GM19239 (cell line): ENCODE results near the gene GFM1.
"Not testable (repeated sequence)": the region's sequence is repeated elsewhere in the genome, so short reads cannot be mapped to it uniquely, and the experiment has no call there.

ENCODE experiments used
- DNase-seq: peaks from one replicate; pipeline ENCODE4 v3.0.0; 2011; ENCODE audit warnings: low spot score; ENCODE audit not compliant: insufficient read length
- FAIRE-seq: peaks from 2 replicates; lab custom pipeline; 2011; peaks lifted over from hg19 to GRCh38; lab: Jason Lieb, UNC

The GFM1 gene

DNA sequence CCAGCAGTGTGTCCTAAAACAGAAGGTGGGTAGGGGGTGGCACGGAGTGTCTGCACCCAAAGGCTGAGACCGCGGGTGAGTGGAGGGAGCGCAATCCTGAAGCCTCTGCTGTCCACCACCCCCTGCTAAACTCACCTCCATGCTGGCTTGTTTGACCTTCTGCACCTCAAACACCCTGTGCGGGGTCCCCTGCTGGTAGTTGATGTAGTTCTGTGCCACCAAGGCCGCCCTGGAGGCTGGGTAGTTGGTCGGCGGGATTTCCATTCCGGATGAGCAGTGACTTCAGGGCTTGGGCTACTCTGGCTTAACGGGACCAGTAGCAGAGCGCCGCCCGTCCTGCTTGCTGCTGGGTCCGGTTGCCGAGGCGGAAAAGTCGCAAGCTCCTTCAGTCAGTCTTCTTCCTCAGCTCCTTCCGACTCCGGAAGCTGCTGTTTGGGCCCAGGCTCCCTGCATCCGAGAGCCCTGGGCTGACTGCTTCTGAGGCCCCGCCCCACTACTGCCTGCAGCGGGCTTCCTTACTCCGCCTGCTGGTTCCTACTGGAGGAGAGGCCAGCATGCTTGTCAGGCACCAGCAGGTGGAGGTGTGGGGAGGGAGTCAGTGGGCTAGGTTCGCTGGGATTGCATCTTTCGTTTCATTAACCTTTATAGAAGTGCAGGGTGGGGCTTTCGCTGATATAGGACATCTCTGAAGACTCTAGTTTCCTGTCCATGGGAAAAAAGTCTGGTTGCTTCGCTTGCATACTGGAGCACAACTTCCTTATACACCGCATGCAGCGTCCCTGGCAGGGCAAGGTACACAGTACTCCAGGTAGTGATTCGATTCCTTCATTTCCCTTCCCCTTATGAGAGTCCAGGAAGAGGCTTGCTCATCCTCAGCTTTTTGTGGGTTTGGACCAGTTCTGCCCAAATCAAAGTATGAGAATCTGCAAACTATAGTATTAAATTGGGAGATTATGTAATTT lies 28.2 kb downstream of the GFM1 start, which contains the start of gene LXN:
TSS of gene LXN (minus strand) at position 434 of the 962 bp plus-strand sequence. CDS start at position 264, 170 bp downstream.
- peak; percentile 70 for DNase-seq
- peak; percentile 99 for FAIRE-seq

DNA sequence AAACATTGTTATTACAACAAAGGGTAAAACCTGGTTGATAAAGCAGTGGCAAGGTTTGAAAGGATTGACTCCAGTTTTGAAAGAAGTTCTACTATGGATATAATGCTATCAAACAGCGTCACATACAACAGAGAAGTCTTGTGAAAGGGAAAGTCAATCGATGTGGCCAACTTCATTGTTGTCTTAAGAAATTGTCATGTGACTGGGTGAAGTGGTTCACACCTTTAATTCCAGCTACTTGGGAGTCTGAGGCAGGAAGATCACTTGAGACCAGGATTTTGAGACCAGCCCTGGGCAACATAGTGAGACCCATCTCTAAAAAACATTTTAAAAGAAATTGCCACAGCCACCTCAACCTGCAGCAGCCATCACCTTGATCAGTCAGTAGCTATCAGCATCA lies 34.4 kb downstream of the GFM1 start:
- FAIRE-seq (no peak), DNase-seq (no peak)

DNA sequence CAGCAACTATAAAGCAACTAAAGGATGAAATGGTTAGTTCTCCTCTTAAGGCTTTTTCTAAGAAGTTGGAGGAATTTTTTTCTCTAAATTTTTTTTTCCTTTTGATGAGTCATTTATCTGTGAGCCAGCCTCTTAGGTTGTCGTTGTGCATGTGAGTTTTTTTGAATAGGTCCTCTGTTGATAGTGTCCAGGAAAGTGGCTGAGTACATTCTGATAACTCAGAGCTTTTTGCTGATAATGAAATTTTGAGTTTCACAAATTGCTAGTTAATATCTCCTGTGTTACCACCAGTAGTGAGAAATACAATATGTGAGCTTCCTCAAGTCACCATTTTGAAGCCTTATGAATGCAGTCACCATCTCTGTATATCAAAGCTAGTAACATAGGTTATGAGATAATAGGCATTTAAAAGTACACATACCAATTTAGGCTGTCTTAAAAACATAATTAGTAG lies 35.2 kb downstream of the GFM1 start:
- FAIRE-seq, result no peak

DNA sequence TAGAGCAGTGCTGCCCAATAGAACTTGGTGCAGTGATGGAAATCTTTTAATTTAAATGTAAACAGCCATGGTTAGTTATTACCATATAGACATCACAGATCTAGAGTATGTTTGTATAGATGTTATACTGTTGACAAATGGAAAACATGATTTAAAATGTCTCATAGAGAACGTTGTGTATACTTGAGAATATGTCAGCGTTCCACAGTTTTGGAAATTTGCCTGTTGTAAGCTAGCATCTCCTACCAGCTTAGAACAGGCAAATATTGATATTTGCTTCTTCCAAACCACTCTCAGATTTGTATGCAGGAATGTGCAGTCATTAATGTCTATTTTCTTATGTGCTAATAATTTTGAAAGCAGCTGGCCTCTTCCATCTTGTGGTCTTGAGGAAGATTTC lies 36.5 kb downstream of the GFM1 start:
- FAIRE-seq, result no peak
- DNase-seq, result no peak

More for the DNA sequence above, 35.2 kb downstream of the GFM1 start:
- no peak for DNase-seq

DNA sequence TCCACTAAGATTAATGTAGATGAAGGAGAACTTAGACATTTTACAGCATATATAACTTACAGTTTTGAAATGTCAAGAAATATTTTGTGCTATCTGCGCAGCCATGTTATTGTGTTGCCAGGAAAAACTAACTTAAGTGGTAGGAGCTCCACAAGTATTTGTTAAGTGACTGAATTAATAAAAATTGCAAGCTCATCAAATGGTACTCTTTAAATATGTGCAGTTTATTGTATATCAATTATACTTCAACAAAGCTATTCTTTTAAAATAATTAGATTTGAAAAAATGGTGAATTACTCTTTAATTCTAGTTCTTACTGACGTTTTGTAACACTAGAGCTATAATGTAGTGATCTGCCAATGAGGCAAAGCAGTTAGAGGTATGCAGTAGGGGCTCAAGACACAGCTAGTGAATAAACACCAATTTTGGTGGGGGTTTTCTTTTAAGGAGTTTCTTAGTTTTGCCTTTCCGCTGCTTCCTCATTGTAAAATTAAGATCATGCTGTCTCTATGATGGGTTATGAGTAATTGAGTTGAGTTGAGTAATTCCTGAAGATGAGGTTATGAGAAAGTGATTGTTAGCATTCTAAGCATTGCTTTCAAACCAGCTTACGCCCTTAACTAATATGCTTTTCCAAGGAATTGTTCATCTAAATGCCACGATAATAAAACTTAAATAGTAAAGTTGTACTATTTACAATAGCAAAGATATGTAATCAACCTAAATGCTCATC lies 39.1 kb downstream of the GFM1 start:
- DNase-seq, result no peak
- FAIRE-seq, result no peak

DNA sequence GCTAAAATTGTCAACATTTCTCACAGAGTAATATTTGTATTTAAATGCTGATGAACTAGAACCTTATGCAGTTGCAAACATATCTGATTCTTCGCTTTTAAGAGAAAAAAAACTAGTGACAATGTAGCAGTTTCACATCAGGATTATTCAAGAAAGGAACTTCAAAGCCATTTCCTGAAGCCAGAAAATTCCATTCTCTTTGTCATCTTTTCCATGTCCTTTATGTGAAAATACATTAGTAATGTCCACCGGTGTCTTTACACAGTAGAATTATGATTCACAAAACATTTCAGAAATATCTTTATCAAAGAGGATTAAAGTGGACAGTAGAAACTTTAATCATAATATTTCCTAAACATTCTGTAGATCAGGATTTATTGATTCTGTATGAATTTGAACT lies 40.8 kb downstream of the GFM1 start:
- DNase-seq (no peak), FAIRE-seq (no peak)

DNA sequence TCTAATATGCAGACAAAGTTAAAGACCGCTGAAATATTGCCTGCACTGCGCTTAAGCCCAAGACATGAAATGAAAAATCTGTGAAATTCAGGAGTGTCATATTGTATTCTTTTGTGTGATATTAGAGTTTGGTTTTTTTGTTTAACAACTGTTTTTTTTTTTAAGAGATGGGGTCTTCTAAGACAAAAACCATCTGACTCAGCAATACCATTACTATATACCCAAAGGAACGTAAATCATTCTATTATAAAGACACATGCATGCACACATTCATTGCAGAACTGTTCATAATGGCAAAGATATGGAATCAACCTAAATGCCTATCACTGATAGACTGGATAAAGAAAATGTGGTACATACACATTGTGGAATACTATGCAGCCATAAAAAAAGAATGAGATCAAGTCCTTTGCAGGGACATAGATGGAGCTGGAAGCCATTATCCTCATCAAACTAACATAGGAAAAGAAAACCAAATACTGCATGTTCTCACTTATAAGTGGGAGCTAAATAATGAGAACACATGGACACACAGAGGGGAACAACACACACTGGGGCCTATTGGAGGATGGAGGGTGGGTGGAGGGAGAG lies 49.6 kb downstream of the GFM1 start:
- DNase-seq, result not testable (repeated sequence)
- peak; percentile 42 for FAIRE-seq

DNA sequence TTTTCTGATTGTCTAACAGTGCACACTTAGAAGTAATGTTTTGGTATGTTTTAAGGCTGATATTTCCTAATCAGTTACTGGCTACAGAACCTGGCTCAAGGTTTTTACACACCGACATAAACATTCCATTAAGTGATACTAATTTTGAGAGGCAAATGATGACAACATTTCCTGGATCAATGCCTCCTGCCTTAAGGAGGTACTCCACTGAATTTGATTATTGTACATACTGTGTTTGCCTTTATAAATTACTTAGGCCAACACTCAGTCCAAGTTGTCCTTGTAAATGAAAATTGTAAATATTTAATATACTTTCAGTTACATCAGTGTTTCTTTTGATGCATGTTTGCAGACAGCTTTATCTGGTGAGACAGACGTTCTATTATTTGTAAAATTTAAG lies 52.3 kb downstream of the GFM1 start:
- FAIRE-seq, result no peak

DNA sequence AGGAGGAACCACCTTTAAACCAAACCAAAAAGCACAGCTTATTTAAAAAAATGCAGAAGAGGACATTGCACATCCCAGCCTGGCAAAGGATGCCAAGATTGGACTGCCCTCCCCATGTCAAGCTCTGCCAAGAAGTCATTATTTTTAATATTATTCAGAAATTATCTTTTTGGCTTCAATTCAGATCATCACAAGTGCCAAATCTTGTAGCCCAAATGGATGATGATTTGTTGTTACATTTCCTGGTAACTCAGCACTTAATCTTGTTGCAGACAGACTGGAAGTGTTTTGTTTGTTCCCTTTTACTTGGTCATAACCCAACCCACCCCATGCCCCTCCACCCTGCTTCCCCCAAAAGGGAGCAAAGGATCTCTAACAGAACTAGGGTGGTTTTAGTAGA lies 56.2 kb downstream of the GFM1 start:
- no peak for FAIRE-seq

More for the DNA sequence above, 52.3 kb downstream of the GFM1 start:
- DNase-seq, result no peak

DNA sequence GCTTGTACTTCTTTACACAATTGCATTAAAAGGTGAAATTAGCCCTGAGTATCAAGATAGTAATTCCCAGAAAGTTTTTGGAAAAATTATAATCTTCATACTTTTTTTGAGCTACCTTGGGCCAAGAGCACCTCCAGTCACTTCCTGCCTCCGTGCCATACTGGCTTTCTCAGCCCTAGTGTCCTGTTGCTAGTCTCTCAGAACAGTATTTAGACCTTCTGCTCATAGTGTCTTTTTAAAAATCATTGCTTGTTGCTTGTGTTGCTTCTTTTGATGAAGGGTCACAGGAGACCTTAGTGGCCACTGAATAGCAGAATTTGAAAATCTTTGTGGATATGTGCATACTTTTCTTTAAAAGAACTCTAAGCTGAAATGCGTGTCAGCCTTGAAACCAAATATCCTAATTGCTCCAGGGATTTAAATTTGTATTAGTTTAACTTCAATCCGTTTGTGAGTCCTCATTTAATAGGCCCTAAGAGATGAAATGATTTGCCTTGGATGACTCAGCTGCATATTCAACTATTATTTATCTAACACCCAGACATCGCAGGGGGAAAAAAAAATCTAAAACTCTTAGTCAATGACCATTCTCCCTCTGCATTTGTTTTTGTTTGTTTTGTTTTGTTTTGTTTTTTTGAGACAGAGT lies 57.2 kb downstream of the GFM1 start:
- no peak for DNase-seq
- FAIRE-seq, result no peak

More for the DNA sequence above, 56.2 kb downstream of the GFM1 start:
- DNase-seq, result no peak

DNA sequence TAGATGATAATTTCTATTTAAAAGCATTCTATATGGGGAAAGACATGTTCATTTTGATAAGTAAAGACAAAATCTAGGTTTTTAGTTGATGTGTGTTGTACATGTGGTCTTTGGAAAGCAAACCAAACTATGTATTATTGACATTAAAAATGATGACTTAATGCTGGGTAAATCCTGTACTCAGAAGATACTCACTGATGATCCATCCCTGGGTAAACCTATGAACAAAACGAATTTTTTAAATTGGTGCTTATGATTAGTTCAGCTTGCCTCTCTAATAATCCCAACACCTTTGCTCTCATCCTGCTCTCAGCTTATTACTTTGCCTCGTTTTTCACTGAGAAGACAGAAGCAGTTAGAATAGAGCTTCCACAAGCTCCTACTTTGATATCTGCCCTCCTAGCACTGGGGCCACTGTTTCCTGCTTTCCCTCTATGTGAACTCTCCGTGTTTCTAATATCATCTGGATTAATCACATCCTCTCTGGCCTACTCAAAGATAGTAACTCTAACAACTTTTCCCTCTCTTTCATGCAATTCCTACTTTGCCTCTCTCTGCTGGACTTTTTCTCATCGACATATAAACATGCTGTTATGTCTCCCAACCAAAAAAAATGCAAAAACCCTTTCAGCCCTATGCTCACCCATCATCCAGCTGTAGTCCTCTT lies 58.6 kb downstream of the GFM1 start:
- DNase-seq, result no peak
- FAIRE-seq, result no peak

DNA sequence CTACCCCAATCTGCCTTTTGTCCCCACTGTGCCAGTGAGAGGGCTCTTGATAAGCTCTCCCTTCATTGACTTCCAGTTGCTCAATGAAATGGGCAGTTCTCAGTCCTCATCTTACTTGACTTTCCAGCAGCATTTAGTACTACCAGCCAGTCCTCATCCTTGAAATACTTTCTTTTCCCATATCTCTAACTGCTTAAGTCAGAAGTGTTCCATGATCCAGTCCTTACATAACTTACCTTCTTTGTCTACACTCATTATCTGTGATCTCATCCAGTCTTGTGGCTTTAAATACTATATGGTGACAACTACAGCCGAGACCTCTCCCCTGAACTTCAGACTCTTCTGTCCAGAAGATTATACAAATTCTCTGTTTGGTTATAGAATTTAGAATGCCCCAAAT lies 59.2 kb downstream of the GFM1 start:
- FAIRE-seq (no peak), DNase-seq (no peak)

DNA sequence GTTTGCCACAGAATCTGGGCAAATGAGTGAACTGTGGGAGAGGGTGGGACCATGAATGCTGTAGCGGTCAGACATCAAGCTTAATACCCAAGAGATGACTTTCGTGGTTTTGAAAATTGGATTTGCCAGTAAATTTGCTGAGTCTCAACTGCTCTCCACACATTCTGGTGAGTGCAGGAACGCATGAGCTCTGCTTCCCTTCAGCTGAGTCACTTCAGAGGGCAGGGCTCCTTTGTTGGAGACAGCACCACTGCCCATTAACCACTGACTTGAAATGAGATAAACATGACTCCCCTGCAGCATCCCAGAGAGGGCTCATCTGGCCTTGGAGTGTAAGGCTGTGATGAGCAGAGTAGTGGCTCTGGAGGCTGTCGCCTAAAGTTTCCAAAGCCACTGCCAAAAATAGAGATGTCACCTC lies 65.3 kb downstream of the GFM1 start:
- no peak for DNase-seq
- FAIRE-seq, result no peak

DNA sequence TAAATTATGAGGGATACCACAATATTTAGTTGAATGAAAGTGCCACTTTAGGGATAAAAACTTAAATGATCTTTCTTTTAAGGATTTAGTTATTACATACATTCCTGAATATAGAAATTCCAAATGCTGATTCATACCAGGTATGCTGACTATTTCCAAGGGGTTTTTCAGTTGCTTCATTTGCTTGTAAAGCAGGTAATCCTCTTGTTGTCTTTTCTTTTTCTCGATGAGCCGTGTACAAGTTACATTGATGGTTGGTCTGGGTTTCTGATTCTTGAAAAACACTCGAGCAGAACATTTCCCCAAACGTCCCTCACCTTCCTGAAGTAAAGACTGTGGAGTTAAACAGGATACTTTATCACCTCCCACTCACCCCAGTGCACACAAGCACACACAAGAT lies 66.3 kb downstream of the GFM1 start:
- DNase-seq (no peak), FAIRE-seq (no peak)

DNA sequence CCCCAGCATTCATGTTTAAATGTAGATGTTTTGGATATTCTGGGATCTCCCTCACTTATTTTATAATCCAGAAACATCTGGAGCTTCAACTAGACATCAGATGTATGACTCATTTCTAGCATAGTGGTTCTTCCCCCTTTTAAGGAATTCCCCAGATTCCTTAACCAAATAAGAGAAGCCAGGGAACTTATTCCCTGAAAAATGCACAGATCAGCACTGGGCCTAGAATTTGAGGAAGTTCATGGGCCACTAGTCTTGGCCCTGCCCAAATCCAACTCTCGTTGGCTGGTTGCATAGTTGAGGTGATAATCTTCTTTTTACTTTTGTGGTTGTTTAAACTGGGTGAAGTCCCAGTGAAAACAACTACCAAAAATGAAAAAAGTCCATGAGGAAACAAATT lies 67.6 kb downstream of the GFM1 start:
- no peak for FAIRE-seq

DNA sequence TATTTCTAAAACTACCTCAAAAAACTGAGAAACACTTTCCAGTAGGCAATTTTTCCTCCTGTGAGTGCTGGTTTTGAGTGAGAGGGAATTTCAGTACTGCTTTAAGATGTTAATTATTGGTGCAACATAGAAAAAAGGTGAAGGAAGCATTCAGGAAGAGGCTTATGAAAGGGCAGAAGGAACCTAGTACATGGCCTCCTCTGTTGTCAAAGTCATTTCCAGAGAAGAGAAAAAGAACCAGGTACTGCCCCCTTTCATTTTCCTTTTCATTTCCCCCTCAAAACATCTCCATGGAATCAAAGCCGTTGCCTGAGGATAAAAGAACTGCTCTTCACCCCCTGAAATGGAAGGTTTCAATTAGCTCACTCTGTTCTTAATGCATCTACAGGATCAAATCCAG lies 68.1 kb downstream of the GFM1 start:
- FAIRE-seq (no peak), DNase-seq (no peak)

More for the DNA sequence above, 67.6 kb downstream of the GFM1 start:
- no peak for DNase-seq

DNA sequence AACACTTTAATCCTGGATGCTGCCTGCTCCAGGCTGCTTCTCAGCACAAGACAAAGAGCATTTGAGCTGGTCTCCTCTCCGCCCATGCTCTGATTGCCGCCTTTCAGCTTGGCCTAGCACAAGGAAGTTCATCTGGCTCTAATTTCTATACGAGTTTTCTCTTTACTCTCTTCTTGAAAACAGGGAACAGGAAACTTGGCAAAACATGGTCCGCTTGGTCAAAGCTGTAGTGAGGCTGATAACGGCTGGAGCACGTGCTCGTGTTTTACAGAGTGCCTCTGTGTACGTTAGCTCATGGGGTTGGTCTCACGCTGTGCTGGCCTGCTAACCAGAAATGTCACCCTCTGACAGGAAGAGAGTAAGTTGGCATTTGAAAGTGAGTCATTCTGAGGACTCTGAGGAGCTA lies 68.8 kb downstream of the GFM1 start:
- FAIRE-seq (no peak), DNase-seq (no peak)

DNA sequence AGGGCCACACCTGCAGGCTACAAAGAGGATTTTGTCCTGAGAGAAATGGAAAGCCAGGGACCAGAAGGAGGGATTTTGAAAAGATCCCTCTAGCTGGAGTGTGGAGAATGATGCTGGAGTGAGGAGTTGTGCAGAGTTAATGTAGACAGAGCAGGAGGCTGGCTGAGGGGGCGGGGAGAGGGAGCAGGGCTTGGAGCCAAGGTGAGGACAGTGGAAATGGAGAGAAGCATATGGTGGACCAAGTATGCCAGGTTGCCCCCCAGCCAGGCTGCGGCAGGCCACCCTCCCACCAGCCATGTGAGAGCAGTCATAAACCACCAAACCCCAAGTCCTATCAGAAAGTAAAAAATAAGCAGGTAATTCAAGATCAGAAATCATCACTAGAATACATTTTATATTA lies 73.2 kb downstream of the GFM1 start:
- FAIRE-seq, result no peak
- no peak for DNase-seq

DNA sequence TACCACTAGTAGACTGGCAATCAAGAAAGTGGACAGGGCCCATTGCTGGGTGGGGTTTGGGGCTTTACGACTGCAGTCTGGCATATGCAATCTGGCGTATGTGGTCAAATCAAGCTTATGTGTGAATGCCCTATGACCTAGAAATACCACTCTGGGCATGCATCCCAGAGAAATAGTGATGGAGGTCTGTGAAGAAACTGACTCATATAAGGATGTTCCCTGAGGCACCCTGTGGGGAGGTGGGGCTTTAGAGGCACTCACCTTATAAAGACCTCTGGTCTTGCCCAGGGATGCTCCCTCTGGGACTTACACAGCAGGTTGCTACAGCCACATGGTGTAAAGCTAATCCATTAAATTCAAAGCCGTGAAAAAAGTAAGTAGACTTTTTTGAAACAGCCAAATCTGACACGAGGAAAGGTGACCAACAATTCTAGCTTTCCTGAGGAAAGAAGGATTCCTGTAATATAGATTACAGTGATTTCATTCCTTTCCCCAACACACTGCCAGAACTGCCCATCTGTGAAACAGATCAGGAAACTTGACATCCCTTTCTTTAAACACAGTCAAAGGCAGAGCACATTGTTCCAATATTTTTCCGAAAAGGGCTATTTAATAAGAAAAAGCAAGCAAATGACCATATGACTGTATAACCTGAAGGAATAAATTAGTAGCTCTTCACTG lies 74.3 kb downstream of the GFM1 start:
- DNase-seq (no peak), FAIRE-seq (no peak)
